Large intestine (tissue), 3 donors: ENCODE data around the gene UMAD1. TPM values are rescaled to one million over a fixed set of nuclear protein-coding genes. Genes with fewer than 3 reads are reported as not detected.

Source experiments
- DNase-seq, 2 donors: peaks; one replicate each; pipeline versions ENCODE4 v3.0.0 to v3.0.0-alpha.2; 2013
- H3K27ac ChIP-seq: one replicate; pipeline ENCODE4 v1.5.1; 2013; ENCODE audit warnings: low read length
- H3K27me3 ChIP-seq: 2 replicates; pipeline ENCODE4 v1.6.1; 2013; ENCODE audit warnings: low read length; ENCODE audit not compliant: control insufficient read depth, insufficient read depth
- H3K36me3 ChIP-seq: 2 replicates; pipeline ENCODE4 v1.6.1; 2013; ENCODE audit warnings: low read length; ENCODE audit not compliant: control insufficient read depth, insufficient read depth
- H3K4me1 ChIP-seq: one replicate; pipeline ENCODE4 v1.6.1; 2013; ENCODE audit warnings: low read length; ENCODE audit not compliant: control insufficient read depth, insufficient read depth
- H3K4me3 ChIP-seq: one replicate; pipeline ENCODE4 v1.5.1; 2013; ENCODE audit warnings: low read length
- H3K9me3 ChIP-seq: one replicate; pipeline ENCODE4 v1.6.1; 2013; ENCODE audit warnings: mild to moderate bottlenecking, low read depth, low read length, moderate library complexity; ENCODE audit not compliant: control insufficient read depth
- WGBS: methylation state at CpG from one replicate; pipeline ENCODE4 v1.1.5; 2013; ENCODE audit warnings: low lambda C conversion rate; ENCODE audit not compliant: insufficient coverage; 5-methylcytosine and 5-hydroxymethylcytosine counted together
- polyA plus RNA-seq: library from polyadenylated mRNA; unstranded; fragments of 120-200 nt; gene quantifications from one replicate; pipeline ENCODE4 v1.2.1, GENCODE V29; 2013

The UMAD1 gene
- polyA plus RNA-seq, 1 donor: 17.5 TPM

DNA sequence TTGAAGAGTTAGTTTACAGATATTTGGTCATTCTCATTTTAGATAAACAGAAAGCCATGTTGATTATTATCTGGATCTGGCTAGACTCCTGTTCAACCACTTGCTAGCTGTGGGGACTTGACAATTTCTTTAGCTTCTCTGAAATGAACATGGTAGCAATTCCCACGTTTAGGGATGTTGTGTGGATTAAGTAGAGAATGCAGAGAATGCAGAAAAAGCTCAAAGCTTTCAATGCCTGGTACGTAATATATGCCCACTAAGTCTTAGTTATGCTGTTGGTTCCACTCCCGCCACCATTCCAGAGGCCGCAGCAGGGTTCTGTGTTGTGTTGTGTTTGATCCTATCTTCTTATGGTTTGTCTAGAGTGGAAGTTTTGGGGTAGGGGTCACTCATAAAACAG lies 117.0 kb downstream of the UMAD1 start:
- Histone ChIP-seq H3K4me3 (no peak overlapping the region), H3K9me3 (no peaks in the 10 kb centered on the region), H3K27ac (no peak overlapping the region), H3K27me3 (no peaks in the 10 kb centered on the region), H3K36me3 (no peaks in the 10 kb centered on the region), H3K4me1 (peaks cover 4% of the 10 kb centered on the region)
- no CpG with 5 or more reads among the region's 4 CpGs for WGBS
- no peak for DNase-seq

DNA sequence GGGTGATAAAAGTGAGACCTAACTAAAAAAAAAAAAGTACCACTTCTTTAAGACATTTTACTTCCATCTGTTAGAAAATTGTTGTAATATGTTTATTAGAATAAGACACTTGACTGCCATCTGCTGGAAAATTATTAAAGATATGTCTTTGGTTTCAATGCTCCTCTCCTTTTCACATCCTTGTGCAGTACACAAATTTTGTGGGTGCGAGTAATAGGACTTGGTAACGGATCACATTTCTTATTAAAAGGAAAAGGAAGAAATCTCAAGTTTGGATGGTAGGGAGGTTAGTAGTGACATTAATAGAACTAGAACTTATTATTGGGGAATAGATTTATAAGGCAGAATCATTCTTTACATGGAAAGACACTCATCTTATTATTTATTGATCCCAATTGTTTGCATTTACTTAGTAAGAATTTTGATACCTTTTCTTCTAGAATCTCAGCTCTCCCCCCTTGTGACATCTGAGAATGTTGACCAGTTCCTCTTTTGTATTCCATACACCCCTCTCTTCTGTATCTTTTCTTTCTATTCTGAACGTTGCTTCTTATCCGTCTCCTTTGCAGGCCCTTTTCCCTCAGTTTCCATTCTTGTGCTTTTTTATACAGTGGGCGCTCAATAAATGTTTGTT lies 120.9 kb downstream of the UMAD1 start:
- no peaks in the 10 kb centered on the region for H3K36me3 ChIP-seq
- no peaks in the 10 kb centered on the region for H3K27me3 ChIP-seq
- 94% methylated on average over 4 of the region's 5 CpGs for WGBS
- peak; percentile 5 to 54 for DNase-seq
- no peaks in the 10 kb centered on the region for H3K9me3 ChIP-seq
- H3K27ac ChIP-seq: peak overlapping the region; percentile 61
- no peak overlapping the region for H3K4me3 ChIP-seq
- H3K4me1 ChIP-seq: peaks cover 4% of the 10 kb centered on the region

GRCh38 chr7:7761974-7762779 lies 121.6 kb downstream of the UMAD1 start:
- Histone ChIP-seq H3K9me3 (no peaks in the 10 kb centered on the region), H3K4me1 (peaks cover 4% of the 10 kb centered on the region), H3K27me3 (no peaks in the 10 kb centered on the region), H3K4me3 (peak overlapping the region; percentile 37), H3K27ac (peak overlapping the region; percentile 61), H3K36me3 (no peaks in the 10 kb centered on the region)
- WGBS: 60% methylated on average over 1 of the region's 9 CpGs
- peak; percentile 74 to 91 for DNase-seq

- Histone ChIP-seq H3K9me3 (no peaks in the 10 kb centered on the region), H3K4me1 (peaks cover 4% of the 10 kb centered on the region), H3K4me3 (no peak overlapping the region), H3K27me3 (no peaks in the 10 kb centered on the region), H3K27ac (no peak overlapping the region), H3K36me3 (no peaks in the 10 kb centered on the region)
- WGBS: no CpG with 5 or more reads among the region's 3 CpGs
- no peak for DNase-seq
These were observed 124.2 kb downstream of the UMAD1 start for GRCh38 chr7:7764520-7765396.

- Histone ChIP-seq H3K9me3 (no peaks in the 10 kb centered on the region), H3K27me3 (no peaks in the 10 kb centered on the region), H3K27ac (no peak overlapping the region), H3K4me1 (peaks cover 4% of the 10 kb centered on the region), H3K36me3 (no peaks in the 10 kb centered on the region), H3K4me3 (no peak overlapping the region)
- DNase-seq: no peak
These were observed 124.9 kb downstream of the UMAD1 start for GRCh38 chr7:7765422-7765821.

- Histone ChIP-seq H3K27me3 (no peaks in the 10 kb centered on the region), H3K4me1 (peaks cover 4% of the 10 kb centered on the region), H3K4me3 (no peak overlapping the region), H3K9me3 (no peaks in the 10 kb centered on the region), H3K27ac (no peak overlapping the region), H3K36me3 (no peaks in the 10 kb centered on the region)
- no peak for DNase-seq
These were observed 126.1 kb downstream of the UMAD1 start for GRCh38 chr7:7766671-7767070.

- Histone ChIP-seq H3K4me3 (no peak overlapping the region), H3K4me1 (no peaks in the 10 kb centered on the region), H3K36me3 (no peaks in the 10 kb centered on the region), H3K9me3 (no peaks in the 10 kb centered on the region), H3K27ac (no peak overlapping the region), H3K27me3 (no peaks in the 10 kb centered on the region)
- no CpG with 5 or more reads among the region's 5 CpGs for WGBS
- no peak for DNase-seq
These were observed 128.6 kb downstream of the UMAD1 start for GRCh38 chr7:7768977-7769709.

GRCh38 chr7:7769710-7770627 lies 129.4 kb downstream of the UMAD1 start:
- H3K27ac ChIP-seq: no peak overlapping the region
- no peaks in the 10 kb centered on the region for H3K9me3 ChIP-seq
- 97% methylated on average over 4 of the region's 8 CpGs for WGBS
- no peak overlapping the region for H3K4me3 ChIP-seq
- H3K36me3 ChIP-seq: no peaks in the 10 kb centered on the region
- H3K27me3 ChIP-seq: no peaks in the 10 kb centered on the region
- H3K4me1 ChIP-seq: no peaks in the 10 kb centered on the region
- no peak for DNase-seq

GRCh38 chr7:7771452-7771851 lies 130.9 kb downstream of the UMAD1 start:
- Histone ChIP-seq H3K4me3 (no peak overlapping the region), H3K27ac (no peak overlapping the region), H3K27me3 (no peaks in the 10 kb centered on the region), H3K4me1 (no peaks in the 10 kb centered on the region), H3K36me3 (no peaks in the 10 kb centered on the region), H3K9me3 (no peaks in the 10 kb centered on the region)
- DNase-seq: no peak
